GM19099 (cell line): Measurements from ENCODE around the gene LHFPL4.

ENCODE experiments used
- POLR2A ChIP-seq: IDR thresholded peaks from 3 replicates; pipeline ENCODE4 v1.6.1; 2011; ENCODE audit warnings: low read depth; ENCODE audit not compliant: insufficient read length; ENCODE audit errors: extremely low read depth

LHFPL4 gene

GRCh38 chr3:9450126-9450525, 103.5 kb downstream of the LHFPL4 start:
- TF ChIP-seq POLR2A, result no peak

DNA sequence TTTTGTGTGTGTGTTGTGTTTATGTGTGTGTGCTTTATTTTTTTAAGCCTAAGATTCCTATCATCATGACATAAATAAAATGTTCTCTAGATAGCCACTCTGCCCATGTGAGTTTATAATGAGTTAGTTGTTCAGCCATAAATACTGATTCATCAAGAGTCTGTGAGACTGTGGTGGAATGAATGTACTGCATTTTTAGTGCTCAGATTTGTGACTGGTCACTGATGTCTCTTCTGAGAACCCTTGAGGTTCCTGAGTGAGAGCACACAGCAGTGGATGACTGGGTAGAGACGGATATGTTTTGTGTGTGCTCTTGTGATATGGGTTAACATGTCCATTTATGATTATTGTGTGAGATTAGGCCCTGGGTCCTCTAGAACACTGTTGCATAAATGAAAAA, 105.0 kb downstream of the LHFPL4 start:
- no peak for TF ChIP-seq POLR2A
